ENCODE results near the gene BEX3. TPM values are rescaled to one million over a fixed set of nuclear protein-coding genes. Genes with fewer than 3 reads are reported as not detected.
A peak's percentile ranks its signal among the peaks of the same experiment; 100 is the strongest.

BEX3 gene
- total and polyA plus RNA-seq, 2 experiments from 2014 or later, result 1,502 to 2,284 TPM

DNA sequence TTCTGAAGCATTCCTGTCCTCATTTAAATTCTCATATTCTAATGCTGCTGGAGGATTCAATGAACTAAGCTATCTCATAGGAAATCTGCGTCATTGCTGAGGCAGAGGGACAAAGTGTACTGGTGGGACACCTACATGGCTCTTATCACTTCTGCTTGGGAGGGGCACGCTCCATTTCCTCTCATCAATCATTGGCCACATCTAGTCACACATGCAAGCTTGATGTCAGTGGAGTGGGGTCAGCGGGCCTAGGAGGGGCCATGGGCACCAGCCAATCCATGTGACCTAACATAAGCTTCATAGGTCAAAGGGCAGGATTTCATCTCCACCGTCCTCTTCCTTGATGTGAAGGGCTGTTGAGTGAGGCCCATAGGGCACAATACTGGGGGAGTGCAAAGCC lies 21.4 kb downstream of the BEX3 start:
- peaks cover 24% of the 10 kb centered on the region for H3K27me3 ChIP-seq
- no peaks in the 10 kb centered on the region for H3K36me3 ChIP-seq
- H3K9me3 ChIP-seq (ENCODE audit: low read depth), result no peaks in the 10 kb centered on the region
- H3K4me1 ChIP-seq (ENCODE audit: low read depth), result no peaks in the 10 kb centered on the region
- TF ChIP-seq, protein P1, sequence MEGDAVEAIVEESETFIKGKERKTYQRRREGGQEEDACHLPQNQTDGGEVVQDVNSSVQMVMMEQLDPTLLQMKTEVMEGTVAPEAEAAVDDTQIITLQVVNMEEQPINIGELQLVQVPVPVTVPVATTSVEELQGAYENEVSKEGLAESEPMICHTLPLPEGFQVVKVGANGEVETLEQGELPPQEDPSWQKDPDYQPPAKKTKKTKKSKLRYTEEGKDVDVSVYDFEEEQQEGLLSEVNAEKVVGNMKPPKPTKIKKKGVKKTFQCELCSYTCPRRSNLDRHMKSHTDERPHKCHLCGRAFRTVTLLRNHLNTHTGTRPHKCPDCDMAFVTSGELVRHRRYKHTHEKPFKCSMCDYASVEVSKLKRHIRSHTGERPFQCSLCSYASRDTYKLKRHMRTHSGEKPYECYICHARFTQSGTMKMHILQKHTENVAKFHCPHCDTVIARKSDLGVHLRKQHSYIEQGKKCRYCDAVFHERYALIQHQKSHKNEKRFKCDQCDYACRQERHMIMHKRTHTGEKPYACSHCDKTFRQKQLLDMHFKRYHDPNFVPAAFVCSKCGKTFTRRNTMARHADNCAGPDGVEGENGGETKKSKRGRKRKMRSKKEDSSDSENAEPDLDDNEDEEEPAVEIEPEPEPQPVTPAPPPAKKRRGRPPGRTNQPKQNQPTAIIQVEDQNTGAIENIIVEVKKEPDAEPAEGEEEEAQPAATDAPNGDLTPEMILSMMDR (IDR thresholded peaks at IDR 0.05; ENCODE audit: low read depth, low read length), result no peak
- DNase-seq (ENCODE audit: low read depth in 1 of 2, low spot score in 1 of 2), result no peak
- H3K4me3 ChIP-seq, result no peak overlapping the region
- H3K27ac ChIP-seq, result no peak overlapping the region

DNA sequence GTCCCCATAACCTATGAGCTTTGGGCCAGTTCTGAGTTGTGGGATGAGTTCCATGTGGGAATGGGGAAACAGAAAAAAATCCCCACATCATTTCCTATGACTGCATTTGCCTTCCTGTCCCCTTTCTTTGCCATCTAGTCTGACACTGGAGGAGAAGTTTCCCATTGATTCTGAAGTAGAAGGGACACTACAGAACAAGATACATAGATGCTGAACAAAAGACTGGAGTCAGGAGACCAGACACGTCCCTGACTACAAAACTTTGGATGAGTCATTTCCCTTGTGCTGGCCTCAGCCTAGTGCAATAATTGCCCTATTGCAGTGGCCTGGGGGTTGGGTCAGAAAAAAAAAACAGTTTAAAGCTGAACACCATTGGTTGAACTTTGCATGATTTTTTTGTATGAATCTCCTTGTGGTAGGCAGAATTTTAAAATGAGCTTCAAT lies 22.1 kb downstream of the BEX3 start:
- Histone ChIP-seq H3K4me1 (ENCODE audit: low read depth) (no peaks in the 10 kb centered on the region), H3K27ac (no peak overlapping the region), H3K9me3 (ENCODE audit: low read depth) (no peaks in the 10 kb centered on the region), H3K27me3 (peaks cover 31% of the 10 kb centered on the region), H3K4me3 (no peak overlapping the region), H3K36me3 (no peaks in the 10 kb centered on the region)
- peak in 1 of 2 donors; percentile 79 for DNase-seq (ENCODE audit: low read depth in 1 of 2, low spot score in 1 of 2)
- TF ChIP-seq, protein P1 (IDR thresholded peaks at IDR 0.05; ENCODE audit: low read depth, low read length), result no peak

DNA sequence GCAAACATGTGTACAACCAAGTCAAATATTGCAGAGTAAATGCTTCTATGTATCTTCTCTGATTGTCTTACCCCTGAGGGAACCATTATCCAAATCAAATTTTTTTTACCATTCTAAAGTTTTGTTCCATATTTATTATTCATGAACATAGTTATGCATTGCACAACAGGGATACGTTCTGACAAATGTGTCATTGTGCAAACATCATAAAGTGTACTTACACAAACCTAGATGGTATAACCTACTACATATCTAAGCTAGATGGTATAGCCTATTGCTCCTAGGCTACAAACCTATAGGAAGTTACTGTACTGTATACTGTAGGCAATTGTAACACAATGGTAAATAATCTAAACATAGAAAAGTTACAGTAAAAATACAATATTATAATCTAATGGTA lies 23.4 kb downstream of the BEX3 start:
- Histone ChIP-seq H3K27ac (no peak overlapping the region), H3K4me1 (ENCODE audit: low read depth) (peaks cover 3% of the 10 kb centered on the region), H3K9me3 (ENCODE audit: low read depth) (no peaks in the 10 kb centered on the region), H3K36me3 (no peaks in the 10 kb centered on the region), H3K27me3 (peaks cover 32% of the 10 kb centered on the region), H3K4me3 (no peak overlapping the region)
- TF ChIP-seq, protein P1 (IDR thresholded peaks at IDR 0.05; ENCODE audit: low read depth, low read length), result no peak
- no peak for DNase-seq (ENCODE audit: low read depth in 1 of 2, low spot score in 1 of 2)

DNA sequence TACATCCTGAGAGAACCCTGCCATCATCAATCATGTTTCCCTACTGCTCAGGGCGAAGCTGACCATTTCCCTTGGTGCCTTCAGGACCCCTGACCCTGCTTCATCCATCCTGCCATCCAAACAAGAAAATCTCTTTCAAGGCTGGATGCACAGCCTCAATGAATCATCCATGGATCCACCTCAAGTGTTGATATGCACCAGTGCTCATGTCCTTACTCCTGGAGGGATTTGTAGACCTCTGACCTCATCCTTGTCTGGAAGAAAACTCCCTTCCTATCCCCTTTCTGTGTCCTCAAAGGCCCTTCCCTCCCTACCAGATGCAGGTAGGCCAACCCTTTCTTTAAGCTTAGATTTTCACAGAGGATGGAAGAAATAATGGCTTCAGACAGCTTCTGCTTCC lies 24.6 kb downstream of the BEX3 start:
- TF ChIP-seq, protein P1 (IDR thresholded peaks at IDR 0.05; ENCODE audit: low read depth, low read length), result no peak
- no peak for DNase-seq (ENCODE audit: low read depth in 1 of 2, low spot score in 1 of 2)
- Histone ChIP-seq H3K27me3 (peaks cover 32% of the 10 kb centered on the region), H3K27ac (no peak overlapping the region), H3K36me3 (no peaks in the 10 kb centered on the region), H3K4me1 (ENCODE audit: low read depth) (peaks cover 7% of the 10 kb centered on the region), H3K4me3 (no peak overlapping the region), H3K9me3 (ENCODE audit: low read depth) (no peaks in the 10 kb centered on the region)

DNA sequence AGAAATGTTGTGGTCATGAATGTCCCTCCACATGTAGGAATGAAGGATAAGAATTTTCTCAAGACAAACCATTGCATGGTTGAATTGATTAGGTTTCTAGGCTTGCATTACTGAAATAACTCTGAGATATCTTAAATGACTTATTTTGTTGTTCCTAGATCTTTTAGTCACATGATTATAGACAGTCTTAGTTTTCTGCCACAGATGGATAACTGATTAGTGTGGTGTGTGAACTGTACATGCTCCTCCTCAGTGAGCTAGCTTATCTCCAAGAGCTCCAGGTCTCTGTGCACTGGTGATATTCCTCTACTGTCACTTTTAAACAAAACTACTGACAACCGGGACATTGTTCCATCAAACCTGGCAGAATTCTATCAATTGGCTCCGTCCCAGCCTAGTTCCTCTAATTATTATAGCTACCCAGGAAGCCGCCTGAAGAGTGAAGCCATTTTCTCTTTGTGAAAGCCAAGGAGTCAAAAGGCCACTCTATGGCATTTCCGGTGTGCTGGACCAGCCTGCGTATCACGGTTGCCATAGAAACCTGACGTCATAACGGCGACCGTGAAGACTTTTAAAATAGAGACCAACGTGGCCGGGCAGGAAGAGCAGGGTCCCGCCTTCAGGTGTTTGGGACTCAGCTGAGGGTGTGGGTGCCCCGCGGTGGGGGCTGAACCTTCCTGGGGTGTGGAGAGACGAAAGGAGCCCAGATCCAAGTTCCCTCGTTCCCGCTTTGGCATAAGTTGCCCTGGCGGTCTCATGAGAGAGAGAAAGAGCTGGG lies 28.1 kb downstream of the BEX3 start:
- no peaks in the 10 kb centered on the region for H3K9me3 ChIP-seq (ENCODE audit: low read depth)
- H3K4me1 ChIP-seq (ENCODE audit: low read depth), result peaks cover 7% of the 10 kb centered on the region
- no peak overlapping the region for H3K27ac ChIP-seq

More for the DNA sequence above, 28.1 kb downstream of the BEX3 start:
- H3K36me3 ChIP-seq, result no peaks in the 10 kb centered on the region
- peak overlapping the region; percentile 71 for H3K4me3 ChIP-seq
- TF ChIP-seq, protein P1 (IDR thresholded peaks at IDR 0.05; ENCODE audit: low read depth, low read length), result no peak
- peaks cover 32% of the 10 kb centered on the region for H3K27me3 ChIP-seq
- DNase-seq (ENCODE audit: low read depth in 1 of 2, low spot score in 1 of 2), result peak; percentile 84 to 93
